Transverse colon (tissue), 3 donors: ENCODE measurements around the gene NPAS3.

Experiments
- CTCF ChIP-seq, 5 experiments: fragments of 200-600 bp in 3 of 5; fragments of 450-650 bp in 2 of 5; sonication (generic) in 3 of 5; IDR thresholded peaks; 1 replicate in 2 of 5; 2 replicates in 3 of 5; pipeline ENCODE4 v1.5.1; 2016 to 2017; ENCODE audit warnings: antibody characterized with exemption in 5 of 5, inconsistent platforms in 3 of 5, mild to moderate bottlenecking in 2 of 5, moderate library complexity in 1 of 5
- POLR2A ChIP-seq: fragments of 450-650 bp; IDR thresholded peaks from one replicate; pipeline ENCODE4 v1.6.1; 2016; ENCODE audit warnings: antibody characterized with exemption, mild to moderate bottlenecking, moderate library complexity

- no peak for TF ChIP-seq CTCF (IDR thresholded peaks at IDR 0.05)
- no peak for TF ChIP-seq POLR2A
Measured at GRCh38 chr14:33711194-33711593, 772.5 kb downstream of the NPAS3 start.
